B cell (primary cell): ENCODE measurements around the gene IQCB1.

ENCODE experiments used
- CTCF ChIP-seq: fragments of 200-600 bp; IDR thresholded peaks from one replicate; pipeline ENCODE4 v1.8.0; 2022; ENCODE audit warnings: antibody characterized with exemption, mild to moderate bottlenecking
- EZH2 ChIP-seq: IDR thresholded peaks from 2 replicates; pipeline ENCODE4 v1.6.1; 2012; ENCODE audit warnings: borderline replicate concordance, low read depth, mild to moderate bottlenecking, moderate library complexity, low read length; ENCODE audit not compliant: insufficient read depth, poor library complexity, severe bottlenecking

GRCh38 chr3:121836481-121836880, 1.6 kb upstream of the IQCB1 start:
- no peak for TF ChIP-seq CTCF
- no peak for TF ChIP-seq EZH2
